HG03045 (cell line): ENCODE measurements around the gene CCM2.

ENCODE experiments used
- ATAC-seq: cut with Tn5 transposase; IDR thresholded peaks from one replicate; pipeline ENCODE4 v1.9.1; 2021; ENCODE audit warnings: mild to moderate bottlenecking, moderate library complexity; ENCODE audit not compliant: unreplicated experiment

CCM2 gene

GRCh38 chr7:45117582-45117981, 117.6 kb downstream of the CCM2 start:
- ATAC-seq, result no peak

- ATAC-seq, result no peak
Measured at GRCh38 chr7:45118292-45118691, 118.3 kb downstream of the CCM2 start.

DNA sequence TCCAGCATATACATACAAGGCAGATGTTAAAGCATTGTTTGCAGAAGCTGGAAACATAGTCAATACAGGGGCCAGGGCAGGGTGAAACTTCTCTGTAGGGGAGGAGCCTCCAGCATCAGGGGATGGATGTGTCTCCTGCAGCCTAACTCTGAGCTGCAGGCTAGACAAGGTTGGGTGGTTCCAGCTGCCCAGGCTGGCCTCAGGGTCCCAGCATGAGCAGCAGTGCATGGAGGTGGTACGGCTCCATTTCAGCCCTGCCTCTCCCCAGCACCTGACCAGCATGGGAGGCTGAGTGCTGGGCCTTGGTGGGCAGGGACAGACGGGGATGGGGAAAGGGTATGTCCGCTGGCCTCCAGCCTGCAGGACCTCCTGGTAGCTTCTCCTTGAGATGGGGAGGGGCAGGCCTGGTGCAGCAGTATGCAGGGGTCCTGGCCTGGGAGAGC, 118.9 kb downstream of the CCM2 start:
- no peak for ATAC-seq

DNA sequence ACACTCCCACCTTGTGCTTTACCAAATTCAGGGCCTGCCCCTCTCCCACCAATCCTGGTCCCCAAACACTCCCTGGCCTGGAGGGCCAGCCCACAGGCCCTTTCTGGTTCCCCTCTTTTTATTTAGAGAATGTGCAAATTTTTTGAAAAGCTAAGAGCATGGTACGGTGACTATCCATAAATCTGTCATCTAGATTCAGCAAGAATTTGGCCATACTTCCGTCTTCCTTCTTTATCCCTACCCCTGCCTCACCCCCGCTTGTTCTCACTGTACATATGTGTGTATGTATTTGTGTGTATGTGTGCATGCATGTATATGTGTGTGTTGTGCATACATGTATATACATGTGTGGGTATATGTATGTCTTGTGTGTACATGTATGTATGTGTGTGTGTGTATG, 119.5 kb downstream of the CCM2 start:
- no peak for ATAC-seq

DNA sequence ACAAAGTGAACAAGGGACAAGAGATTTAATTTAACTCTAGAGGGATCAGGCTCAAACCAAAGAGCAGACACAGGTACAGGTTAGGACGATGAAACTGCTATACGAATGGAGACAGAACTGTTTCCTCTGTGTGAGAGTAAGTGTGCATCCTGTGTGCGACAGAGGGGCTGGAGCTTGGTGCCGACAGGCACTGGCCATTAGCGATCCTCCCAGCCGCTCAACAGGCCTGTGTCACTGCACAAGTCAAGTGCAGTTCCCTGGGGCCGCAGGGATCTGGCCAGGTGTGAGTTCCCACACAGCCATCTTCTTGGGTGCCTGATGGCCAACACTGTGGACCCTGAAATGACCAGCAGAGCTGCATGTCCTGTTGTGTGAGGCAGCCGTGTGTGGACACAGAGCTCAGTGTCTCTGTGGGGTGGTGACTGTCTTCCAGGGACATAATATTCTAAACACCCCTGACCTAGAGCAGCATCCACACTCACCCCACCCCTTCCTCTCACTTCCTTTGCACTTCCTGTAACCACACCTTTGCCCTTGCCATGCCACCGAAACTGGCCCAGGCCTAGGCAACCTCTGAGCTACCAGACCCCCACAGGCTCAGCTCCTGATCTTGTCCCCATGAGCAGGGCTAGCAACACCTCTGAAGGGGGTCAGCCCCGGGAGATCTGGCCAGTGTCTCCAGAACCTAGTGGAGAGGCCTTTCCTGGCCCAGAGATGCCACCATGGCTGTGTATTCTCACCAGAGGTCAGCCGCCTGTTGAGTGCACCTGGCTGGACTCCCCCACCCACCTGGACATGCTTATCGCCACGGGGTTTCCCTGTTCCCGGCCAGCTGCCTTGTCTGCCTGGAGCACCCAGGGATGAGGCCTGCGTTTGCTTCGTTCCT, 123.2 kb downstream of the CCM2 start:
- ATAC-seq, result no peak

- no peak for ATAC-seq
Measured at GRCh38 chr7:45123913-45124710, 124.1 kb downstream of the CCM2 start.

GRCh38 chr7:45125193-45125904, 125.3 kb downstream of the CCM2 start:
- no peak for ATAC-seq
